ENCODE results near the gene NAT14.

The NAT14 gene

DNA sequence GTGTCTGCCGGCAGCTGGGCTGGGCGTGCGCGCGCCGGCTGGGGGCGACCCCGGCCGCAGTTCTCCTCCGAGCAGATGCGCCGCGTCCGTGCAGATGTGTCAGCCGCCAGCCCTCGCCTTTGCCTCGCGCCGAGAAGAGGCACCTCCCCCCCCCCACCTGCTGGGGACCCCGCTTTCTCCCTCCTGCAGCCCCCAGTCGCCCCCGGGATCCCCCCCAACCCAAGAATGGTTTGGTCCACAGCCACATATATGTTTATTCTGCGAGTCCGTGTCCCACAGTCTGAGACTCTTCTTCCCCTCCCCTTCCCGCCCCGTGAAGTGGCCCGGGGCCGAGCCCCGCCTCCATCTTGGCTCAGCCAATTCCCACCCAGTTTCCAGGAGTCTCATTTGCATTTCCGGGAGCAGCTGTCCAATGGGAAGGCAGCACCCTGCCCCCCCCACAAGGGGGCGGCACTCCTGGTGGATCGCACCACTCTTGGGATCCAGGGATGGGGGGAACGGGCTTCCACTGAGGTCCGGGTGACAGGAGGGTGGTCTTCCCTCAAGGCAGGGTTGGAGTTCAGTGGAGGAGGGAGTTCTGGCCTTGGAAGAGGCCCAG, 32.1 kb upstream of the NAT14 start:
- DNase-seq: peak; percentile 50 to 97 (median 88)

DNA sequence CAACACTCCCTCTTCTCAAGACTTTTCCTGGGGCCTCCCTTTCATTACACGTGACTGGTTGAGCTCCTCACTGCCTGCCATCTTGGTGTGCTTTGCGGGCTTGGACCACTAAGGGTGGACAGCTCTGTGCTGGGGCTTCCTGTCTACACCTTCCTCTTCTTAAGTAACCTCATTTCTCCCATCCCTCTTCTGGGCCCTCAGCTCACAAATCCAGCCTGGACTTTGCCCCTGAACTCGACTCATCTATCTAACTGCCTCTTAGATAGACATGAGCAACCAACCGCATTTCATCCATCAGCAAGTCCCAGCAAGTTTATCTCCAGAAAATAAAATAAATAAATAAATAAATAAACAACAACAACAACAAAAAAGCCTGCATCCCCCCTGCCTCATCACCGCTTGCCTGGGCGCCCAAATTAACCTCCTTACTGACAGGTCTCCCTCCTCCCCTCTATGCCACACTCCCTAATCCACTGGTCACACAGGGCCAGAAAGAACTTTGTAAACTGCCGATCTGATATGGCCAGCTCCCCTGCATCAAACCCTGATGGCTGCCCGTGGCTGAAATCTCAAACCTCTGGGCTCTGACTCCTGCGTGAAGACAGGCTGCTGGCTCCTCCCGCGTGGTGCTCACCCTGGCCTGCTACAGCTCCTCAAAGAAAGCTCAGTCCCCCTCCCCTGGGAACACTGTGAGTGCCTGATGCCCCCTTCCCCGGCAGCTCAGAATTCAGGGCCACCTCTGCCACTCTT, 31.3 kb upstream of the NAT14 start:
- peak in 1 of 51 donors; percentile 42 for DNase-seq

DNA sequence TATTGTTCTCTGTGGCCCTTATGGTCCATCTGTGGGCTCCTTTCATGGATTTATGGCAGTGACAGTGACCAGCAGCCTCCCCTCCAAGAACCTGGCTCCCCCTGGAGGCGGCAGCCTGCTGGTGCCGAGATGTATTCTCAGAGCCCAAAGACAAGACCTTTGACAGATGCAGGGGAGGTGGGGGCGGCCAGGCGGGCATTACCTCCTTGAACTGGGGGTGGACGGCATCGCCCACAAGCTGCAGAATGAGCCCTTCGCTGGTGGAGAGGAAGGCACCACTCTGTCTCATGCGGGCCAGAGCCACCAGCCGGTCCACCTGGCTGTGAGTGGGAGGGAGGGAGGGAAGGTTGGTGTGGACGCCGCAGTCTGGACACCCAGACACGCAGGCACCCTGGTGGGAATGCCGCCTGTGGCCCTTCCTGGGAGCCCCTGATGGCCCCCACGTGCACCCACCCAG, 30.2 kb upstream of the NAT14 start:
- peak in 34 of 51 donors; percentile 5 to 71 (median 43) for DNase-seq

DNA sequence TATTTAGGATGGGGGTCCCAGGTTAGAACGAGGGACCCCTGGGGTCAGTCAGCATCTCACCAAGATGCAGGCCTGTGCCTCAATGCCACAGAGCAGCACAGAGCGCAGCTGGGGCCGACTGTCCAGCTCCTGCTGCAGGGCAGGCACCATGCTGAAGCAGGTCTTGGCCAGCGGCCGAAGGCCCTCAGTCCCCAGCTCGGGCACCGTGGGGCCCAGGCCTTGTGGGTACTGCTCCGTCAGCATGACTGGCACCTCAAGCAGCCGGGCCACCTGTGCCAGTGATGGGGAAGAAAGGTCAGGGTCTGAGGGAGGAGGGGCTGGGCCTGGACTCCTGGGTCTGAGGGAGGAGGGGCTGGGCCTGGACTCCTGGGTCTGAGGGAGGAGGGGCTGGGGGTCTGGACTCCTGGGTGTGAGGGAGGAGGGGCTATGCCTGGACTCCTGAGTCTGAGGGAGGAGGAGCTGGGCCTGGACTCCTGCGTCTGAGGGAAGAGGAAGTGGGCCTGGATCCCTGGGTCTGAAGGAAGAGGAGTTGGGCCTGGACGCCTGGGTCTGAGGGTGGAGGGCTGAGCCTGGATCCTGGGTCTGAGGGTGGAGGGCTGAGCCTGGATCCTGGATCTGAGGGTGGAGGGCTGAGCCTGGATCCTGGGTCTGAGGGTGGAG, 29.3 kb upstream of the NAT14 start:
- no peak for DNase-seq

DNA sequence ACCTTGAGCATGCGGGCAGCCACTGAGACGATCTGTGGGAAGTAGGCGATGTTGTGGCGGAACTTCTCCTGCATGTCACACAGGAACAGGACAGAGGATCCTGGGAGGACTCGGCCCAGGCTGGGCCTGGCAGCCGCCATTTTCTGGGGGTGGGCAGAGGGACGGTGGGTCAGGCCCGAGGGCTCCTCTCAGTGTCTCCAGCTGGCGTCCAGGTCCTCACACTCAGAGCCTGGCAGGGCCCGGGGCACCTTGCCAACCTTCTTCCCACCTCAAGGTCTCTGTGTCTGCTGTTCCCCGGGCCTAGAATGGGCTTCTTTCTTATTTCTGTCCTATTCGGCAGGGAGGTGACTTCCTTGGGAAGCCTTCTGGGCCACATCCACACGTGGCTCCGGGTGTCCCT, 28.6 kb upstream of the NAT14 start:
- no peak for DNase-seq

DNA sequence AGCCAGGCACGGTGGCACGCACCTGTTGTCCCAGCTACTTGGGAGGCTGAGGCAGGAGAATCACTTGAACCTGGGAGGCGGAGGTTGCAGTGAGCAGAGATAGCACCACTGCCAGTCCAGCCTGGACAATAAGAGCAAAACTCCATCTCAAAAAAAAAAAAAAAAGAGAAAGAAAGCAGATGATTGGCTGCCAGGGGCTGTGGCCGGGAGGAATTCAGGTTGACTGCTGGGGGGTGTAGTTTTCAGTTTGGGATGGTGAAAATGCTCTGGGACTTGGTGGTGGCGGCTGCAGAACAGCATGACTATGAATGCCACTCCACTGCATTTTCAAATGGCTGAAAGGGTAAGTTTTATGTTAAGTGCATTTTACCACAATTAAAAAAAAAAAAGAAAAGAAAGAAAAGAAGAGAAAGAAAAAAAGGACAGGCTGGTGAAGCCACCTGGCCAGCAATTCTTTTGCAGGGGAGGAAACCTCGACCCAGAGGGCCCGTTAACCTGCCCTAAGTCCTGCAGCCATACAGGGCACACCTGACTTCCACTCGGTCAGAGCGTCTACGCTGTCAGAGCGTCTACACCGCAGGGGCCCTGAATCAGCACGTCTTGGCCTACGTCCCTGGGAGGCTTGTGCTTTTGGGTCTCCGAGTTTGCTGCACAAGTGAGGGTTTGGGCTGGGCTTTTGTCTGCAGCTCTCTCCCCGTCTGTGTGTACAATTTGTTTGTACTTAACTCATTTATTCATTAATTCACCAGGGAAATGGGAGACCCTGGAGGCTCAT, 27.1 kb upstream of the NAT14 start:
- no peak for DNase-seq

DNA sequence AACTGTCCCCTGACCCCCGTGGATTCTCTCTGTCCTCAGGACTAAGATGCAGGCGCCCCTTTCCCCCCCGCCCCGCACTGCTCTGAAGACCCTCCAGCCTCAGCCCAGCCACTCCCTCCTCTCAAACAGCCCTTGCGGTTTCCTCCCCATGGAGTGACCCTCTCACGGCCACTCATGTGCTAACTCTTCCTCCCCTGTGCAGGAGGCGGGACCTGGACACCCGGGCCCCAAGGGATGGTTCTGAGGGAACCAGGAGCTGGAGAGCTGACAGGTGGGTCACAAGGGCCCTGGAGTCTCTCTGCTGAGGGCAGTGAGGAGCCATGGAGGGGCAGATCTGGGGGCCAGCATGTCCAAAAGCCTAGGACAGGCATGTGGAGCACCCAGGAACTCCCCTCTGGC, 25.4 kb upstream of the NAT14 start:
- DNase-seq: no peak

DNA sequence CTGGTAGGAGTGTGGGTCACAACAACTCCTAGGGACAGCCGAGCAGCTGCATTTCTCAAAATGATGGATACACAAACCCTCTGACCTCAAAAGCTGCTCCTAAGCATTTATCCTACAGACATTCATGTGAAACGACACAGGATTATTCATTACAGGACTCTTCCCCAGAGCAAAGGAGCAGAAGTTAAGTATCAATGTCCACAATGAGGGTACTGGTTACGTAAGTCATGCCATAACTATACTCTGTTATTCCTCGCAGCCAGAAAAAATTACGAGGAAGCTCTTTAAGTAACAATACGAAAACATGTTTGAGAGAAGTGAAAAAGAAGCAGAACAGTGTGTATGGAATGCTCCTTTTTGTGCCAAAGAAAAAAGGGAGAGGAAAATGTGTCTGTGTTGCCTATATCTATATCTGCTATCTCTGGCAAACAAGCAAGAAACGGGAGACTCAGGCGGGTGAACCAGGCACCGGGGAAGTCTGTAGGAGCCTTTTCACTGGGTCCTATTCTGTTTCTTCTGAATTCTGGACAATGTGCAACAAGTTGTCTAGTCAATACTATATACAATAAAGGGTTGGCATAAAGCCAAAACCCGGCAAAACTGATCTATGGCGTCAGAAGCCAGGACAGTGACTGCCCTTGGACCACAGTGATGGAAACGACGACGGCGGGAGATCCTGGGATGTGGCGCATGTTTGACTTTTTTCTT, 24.9 kb upstream of the NAT14 start:
- no peak for DNase-seq

DNA sequence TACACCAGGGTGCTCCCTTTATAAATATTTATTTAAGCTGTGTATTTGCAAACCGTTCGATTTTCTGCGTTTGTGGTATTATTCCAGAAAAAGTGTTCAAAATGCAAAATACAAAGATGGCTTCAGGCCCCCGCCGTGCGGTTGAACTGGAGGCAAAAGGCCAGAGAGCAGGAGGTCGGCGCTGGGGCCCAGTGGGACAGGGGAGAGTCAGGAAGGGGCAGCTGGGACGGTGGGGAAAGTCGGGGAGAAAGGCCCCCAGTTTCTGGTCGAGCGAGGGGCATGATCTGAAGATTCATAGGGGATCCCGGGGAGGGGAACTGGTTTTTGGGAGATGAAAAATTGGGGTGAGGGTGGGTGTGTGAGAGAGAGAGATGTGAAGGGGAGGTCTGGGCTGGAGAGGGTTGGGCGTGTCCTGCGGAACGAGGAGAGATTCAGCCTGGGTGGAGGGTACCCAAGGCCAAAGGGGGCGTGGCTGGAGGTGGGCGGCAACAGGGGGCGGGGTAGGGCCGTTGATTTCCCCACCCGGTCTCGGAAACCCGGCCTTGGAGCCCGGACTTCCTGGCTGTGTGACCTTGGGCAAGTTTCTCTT, 24.2 kb upstream of the NAT14 start:
- peak in 30 of 51 donors; percentile 7 to 66 (median 36) for DNase-seq

DNA sequence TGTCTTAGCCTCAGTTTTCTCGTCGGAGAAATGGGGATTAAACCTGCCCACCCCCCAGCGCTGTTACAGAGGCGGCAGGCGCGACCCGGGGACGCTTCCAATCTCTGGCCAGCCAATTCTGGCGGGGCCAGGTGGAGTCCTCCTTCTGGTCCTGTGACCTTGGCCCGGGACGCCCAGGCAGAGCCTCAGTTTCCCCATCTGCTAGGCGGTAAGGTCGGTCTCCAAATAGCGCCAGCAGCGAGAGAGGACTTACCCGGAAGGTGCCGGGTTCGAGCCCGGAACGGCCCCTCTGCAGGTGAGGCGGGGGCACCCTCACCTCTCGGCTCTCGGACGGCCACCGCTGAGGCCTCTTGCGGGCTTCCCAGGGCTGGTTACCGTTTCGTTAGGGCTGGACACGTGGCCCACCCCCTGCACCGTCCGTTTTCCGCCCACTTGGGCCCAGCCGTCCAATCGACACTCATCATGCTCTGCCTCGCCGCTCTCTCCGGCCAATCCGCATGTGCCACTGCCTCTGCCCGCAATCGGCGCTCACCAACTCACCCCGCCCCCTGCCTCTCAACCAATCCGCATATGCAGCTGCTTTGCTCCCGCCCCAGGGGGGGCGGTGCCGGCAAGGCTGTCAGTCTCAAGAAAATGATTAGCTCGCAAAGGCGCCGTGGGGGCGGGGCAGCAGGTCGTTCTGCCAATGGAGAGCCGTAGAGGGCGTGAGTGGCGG, 23.6 kb upstream of the NAT14 start, which contains the start of gene ISOC2:
TSS of gene ISOC2 (minus strand) at position 384 of the 715 bp plus-strand sequence. CDS start 5,156 bp downstream, outside the sequence.
- peak; percentile 84 to 100 (median 99) for DNase-seq

DNA sequence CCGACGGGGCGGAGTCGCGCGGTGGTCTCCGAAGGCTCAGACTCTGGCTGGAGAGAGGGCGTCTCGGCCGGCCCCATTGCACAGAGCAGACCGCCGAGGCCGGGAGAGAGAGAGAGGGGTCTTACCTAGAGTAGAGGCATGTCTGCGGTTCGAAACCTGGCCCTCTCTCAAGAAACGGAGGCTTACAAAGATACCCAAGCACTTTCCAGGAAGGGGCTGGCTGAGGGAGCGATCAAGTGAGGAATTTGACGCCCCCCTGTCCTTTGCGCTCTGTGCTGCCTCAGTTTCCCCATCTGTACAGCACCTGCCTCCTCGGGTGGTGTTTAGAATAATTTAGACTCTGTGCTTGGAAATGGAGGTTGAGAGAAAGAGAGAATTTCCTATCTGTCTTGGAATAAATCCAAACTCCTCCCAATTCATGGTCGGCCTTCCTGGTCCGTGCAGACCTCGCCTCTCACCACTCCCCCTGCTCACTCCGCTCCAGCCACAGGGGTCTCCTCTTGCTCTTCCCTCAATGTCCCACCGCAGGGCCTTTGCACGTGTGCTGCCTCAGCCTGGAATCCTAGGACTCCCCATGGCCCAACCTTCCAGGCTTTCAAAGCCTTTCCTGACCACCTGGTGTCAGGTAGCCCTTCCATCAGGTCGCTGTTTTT, 22.9 kb upstream of the NAT14 start:
- DNase-seq: no peak

DNA sequence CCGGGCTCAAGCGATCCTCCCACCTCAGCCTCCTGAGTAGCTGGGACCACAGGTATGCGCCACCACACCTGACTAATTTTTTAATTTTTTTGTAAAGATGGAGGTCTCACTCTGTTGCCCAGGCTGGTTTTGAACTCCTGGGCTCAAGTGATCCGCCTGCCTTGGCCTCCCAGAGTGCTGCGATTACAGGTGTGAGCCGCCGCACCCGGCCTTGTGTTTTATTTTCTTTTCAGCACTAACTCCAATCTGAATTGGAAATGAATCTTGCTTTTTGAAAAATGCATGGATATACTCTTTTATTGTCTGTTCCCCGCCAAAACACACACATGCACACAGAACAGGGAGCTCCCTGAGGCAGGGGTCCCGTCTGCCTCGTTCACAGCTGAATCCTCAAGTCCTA, 22.3 kb upstream of the NAT14 start:
- no peak for DNase-seq

DNA sequence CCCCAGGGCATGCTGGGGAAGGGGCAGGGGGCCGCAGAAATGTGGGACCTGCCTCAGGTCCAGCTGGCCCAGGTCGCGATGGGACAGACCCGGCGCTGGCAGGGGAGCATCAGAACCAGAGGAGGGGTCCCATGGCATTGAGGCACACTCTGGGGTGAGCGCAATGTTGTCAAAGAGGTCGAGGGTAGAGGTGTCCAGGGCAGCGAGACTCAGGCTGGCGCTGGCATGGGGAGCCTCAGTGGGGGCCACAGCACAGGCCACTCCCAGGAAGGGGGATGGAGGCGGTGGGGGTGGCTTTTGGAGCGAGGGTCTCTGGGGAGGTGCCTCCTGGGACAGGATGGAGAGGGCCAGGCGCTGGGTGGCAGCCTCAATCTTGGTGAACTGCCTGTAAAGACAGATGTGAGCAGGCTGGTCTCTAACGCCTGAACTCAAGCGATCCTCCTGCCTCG, 21.4 kb upstream of the NAT14 start:
- DNase-seq: no peak

DNA sequence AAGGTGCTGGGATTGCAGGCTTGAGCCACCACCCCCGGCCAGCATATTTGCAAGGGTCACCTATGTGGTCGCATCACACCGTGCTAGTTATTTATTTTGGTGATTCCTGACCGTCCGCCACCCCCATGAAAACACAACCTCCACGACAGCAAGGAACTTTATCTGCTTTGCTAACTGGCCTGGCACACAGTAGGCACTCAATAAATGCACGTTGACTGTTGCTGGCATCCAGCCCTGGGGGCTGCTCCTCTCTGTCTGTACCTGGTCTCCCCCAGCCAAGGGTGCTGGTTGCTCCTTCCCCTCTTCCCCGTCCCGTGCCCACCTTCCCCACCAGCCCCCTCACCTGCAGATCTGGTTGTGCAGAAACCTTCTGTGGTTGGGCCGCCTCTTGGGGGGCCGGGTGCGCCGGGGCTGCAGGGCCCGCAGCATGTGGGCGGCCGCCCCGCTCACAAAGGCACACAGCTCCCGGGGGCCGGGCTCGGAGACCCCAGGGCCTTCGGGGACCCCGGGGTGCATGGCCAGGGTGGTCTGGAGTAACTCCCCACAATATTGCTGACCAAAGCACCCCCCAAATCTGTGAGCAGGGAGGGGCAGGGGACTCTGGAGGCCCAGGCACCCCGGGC, 20.8 kb upstream of the NAT14 start:
- DNase-seq: no peak

DNA sequence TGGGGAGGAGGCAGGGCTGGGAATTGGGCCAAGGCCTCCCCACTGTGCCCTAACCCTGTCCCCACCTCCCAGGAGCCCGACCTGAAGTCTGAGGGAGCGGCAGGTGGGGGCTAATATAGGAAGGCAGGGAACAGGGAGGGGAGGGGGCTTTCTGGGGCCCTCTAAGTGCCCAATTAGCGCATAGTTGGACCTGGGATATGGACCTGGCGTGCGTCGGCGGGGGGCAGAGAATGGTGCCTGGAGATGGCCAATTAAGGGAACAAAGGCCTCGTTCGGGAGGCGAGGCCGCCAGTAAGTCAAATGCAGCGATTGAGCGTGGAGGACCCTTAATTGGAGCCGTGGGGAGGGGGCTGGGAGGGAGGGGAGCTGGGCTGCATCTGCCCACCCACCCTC, 20.3 kb upstream of the NAT14 start, which contains the start of gene C19orf85:
TSS of gene C19orf85 (minus strand) at position 90 of the 393 bp plus-strand sequence. CDS start 197 bp downstream, outside the sequence.
- no peak for DNase-seq

DNA sequence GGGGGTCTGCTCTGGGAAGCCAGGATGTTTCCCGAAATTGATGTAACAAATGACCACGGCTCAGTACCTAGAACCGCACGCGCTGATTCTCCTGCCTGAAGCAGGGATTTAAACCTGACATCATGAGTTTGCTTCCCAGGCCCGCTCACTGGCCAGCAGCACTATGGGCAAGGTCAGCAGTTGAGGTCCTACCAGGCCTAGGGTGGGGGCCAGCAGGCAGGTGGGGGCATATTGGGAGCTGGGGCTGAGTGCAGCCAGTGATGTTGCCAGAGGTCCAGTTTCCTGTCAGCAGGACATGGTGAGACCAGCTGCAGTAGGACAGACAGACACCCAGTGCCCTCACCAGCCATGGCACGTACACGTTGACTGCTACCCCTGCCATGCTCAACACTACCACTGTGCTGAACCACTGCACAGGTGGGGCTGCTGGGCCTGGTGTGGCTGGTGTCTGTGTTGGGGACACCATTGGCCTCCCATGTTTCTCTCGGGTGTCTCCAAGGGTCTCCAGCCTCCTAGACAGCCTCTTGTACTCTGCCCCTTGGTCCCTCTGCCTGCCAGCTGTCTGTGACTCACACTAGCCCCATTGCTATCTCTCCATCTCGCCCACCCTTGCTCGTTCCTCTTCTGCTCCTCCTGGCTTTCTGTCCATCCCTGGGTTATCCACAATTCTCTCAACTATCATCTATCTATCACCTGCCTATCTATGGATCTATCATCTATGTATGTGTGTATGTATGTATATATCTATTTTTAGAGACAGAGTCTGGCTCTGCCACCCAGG, 19.3 kb upstream of the NAT14 start:
- DNase-seq: no peak

DNA sequence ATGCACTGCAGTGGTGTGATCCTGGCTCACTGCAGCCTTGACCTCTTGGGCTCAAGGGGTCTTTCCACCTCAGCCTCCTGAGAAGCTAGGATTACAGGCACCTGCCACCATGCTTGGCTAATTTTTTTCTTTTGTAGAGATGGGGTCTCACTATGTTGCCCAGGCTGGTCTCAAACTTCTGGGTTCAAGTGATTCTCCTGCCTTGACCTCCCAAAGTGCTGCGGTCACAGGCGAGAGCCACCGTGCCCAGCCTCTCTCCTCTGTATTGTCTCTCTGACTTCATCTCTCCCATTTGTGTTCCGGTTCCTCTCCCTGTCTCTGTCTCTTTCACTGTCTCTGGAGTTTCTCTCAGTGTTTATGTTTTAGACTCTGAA, 18.8 kb upstream of the NAT14 start:
- no peak for DNase-seq
